DMS153 treated with DMSO at 0.1 percent for 48 hours (cell line): ENCODE data around the gene DCDC2B.
"Not testable (repeated sequence)": the region's sequence is repeated elsewhere in the genome, so short reads cannot be mapped to it uniquely, and the experiment has no call there.

Experiments
- DNase-seq: peaks from one replicate; lab custom pipeline; 2025; ENCODE audit not compliant: unreplicated experiment; lab: John Stamatoyannopoulos, UW

The DCDC2B gene

DNA sequence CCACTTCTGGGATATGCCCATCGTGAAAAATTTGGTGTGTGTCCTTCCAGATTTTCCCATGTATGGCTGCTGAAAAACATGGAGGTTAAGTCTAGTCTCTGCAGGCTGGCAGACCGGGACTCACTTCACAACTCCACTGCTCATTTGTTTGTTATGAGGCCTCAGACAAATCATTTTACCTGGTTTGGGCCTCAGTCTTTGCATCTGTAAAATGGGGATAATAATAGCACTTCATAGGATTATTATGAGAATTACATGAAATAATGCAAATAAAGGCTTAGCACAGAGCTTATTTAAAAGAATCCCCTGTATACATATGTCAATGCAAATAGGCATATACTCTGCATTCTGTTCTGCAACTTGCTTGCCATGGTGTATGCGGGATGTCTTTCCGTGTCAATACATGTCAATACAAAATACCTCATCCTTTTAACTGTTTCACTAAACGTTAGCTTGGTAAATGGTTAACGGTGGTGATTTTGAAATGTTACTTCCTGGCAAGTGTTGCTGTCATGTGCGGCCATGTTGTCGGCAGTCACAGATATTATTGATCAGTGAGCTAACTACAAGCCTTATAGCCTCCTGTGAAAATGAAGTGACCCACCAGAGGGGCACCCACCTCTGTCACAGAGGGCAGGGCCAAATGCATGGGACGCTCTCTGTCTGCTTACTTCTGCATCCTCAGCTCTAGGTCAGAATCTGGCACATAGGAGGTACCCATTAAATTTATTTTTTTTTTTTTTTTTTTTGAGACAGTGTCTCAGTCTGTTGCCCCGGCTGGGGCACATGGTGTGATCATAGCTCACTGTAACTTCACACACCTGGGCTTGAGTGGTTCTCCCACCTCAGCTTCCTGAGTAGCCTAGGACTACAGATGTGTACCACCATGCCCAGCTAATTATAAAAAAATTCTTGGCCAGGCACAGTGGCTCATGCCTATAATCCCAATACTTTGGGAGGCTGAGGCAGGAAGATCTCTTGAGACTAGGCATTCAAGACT is 46.5 kb downstream of the DCDC2B start:
- DNase-seq = no peak

DNA sequence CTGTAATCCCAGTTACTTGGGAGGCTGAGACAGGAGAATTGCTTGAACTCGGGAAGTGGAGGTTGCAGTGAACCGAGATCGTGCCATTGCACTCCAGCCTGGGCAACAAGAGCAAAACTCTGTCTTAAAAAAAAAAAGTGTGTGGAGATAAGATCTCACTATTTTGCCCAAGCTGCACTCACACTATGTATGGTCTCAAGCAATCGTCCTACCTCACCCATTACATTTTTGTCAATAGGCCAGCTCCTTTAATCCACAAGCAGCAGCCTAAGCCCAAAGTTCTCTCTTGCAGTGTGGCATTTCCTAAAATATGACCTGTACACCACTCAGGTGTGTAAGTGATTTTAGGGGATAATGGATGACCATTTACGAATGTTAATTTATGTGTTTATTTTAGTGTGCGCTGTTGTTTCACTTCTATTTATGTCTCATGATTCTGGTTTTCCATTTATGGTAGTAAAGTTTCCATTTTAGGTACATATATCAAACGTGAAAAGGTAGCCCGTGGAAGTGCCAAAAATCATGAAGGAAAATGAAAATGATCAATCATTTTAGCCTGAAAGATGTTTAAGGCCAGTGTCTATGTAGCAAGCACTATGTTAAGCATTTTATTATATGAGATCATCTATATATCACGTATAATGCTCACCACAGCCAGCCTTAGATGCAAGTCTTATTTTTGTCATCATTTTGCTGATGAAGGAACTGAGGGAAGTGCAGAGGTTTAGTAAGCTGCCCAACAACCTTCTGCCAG is 47.8 kb downstream of the DCDC2B start:
- DNase-seq = no peak

DNA sequence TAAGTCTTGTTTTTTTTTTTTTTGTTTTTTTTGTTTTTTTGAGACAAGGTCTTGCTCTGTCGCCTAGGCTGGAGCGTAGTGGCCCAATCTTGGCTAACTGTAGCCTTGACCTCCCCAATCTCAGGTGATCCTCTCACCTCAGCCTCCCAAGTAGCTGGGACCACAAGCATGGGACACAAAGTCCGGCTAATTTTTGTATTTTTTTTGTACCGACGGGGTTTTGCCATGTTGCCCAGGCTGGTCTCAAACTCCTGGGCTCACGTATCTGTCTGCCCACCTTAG is 48.3 kb downstream of the DCDC2B start:
- no peak for DNase-seq

DNA sequence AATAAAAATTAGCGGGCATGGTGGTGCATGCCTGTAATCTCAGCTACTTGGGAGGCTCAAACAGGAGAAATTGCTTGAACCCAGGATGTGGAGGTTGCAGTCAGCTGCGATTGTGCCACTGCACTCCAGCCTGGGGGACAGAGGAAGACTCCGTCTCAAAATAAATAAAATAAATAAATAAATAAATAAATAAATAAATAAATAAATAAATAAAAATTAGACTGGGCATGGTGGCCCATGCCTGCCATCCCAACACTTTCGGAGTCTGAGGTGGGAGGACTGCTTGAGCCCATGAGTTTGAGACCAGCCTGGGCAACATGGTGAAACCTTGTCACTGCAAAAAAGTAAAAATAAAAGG is 54.3 kb downstream of the DCDC2B start:
- DNase-seq = not testable (repeated sequence)

DNA sequence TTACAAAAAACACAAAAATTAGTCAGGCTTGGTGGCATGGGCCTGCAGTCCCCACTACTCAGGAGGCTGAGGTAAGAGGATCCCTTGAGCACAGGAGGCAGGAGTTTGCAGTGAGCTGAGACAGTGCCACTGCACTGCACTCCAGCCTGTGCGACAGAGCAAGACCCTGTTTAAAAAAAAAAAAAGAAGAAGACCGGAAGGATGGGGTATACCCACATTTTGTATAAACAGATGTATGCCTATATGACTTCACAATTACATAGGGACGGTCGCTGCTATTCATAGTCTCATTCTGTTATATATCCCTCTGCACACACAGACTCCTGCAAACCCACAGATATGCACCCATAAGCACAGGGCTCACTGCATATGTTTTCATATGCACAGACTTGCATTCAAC is 54.9 kb downstream of the DCDC2B start:
- no peak for DNase-seq
